Non-pigmented ciliary epithelial cell (primary cell): ENCODE data around the gene SRGAP2C.
"Not testable (repeated sequence)": the region's sequence is repeated elsewhere in the genome, so short reads cannot be mapped to it uniquely, and the experiment has no call there.

Source experiments
- DNase-seq: peaks from one replicate; pipeline ENCODE4 v3.0.0-alpha.2; 2010; ENCODE audit warnings: low read depth

Gene SRGAP2C

DNA sequence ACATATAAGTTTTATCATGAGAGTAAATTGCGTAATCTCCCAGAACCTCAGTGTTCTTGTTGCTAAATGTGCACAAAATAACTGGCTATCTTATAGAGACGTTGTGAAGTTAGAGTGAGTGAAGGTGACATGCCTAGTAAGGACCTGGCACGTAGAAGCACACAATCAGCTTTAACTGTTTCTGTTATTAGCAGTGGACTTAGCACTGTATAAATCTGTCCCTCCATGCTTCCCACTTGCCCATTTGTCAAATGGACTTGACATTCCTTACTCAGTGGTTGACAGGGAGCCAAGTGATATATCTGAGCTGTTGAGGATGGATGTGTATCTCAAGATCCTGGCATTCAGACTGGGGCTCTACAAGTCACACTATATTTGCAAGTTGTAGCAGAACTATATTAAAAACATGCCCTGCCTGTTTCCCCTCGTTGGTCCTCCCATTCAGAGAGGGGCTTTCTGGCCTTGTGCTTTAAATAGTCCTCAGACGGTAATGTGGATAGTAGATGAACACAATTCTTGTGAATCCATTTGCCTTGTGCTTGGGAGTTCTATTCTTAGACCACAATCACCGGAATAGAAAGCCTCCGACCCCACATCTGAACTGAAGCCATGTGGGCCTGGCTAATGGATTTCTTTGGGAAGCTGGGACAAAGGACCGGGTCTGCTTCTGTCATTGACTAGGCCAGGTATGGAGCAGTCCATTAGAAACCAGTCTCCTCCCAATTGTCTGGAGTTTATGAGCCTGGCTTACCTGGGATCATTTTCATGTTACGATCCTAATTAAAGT is 43.0 kb downstream of the SRGAP2C start:
- not testable (repeated sequence) for DNase-seq

GRCh38 chr1:121230636-121231035 is 45.9 kb downstream of the SRGAP2C start:
- DNase-seq, result not testable (repeated sequence)

GRCh38 chr1:121232445-121233125 is 47.8 kb downstream of the SRGAP2C start:
- not testable (repeated sequence) for DNase-seq

- DNase-seq, result not testable (repeated sequence)
Measured at GRCh38 chr1:121234090-121234759, 49.5 kb downstream of the SRGAP2C start.

- DNase-seq, result not testable (repeated sequence)
Measured at GRCh38 chr1:121238384-121238783, 53.6 kb downstream of the SRGAP2C start.

GRCh38 chr1:121243913-121244312 is 59.1 kb downstream of the SRGAP2C start:
- DNase-seq, result not testable (repeated sequence)

- DNase-seq, result not testable (repeated sequence)
Measured at GRCh38 chr1:121246399-121246798, 61.6 kb downstream of the SRGAP2C start.

- DNase-seq, result not testable (repeated sequence)
Measured at GRCh38 chr1:121252656-121253055, 67.9 kb downstream of the SRGAP2C start.

GRCh38 chr1:121254618-121255017 is 69.8 kb downstream of the SRGAP2C start:
- DNase-seq, result not testable (repeated sequence)

DNA sequence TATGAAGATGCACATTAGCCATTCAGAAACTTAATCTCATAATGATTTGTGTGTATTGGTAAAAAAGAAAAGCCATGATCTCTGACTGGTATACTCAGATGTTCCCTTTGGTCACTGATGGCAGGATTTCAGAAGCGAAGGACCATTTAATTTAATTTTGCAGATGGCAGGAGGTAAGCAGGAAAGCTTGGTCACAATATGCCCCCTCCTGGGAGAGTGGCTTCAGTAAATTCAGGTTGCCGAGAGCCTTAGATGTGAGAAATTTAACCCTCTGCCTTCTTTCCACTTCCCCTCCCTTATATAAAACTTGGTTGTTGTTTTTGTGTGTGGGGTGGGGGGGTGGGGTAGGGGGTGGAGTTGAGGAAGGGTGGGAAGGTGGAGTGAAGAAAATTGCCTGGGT is 72.9 kb downstream of the SRGAP2C start:
- not testable (repeated sequence) for DNase-seq

- not testable (repeated sequence) for DNase-seq
Measured at GRCh38 chr1:121258134-121258533, 73.4 kb downstream of the SRGAP2C start.

GRCh38 chr1:121260205-121260604 is 75.4 kb downstream of the SRGAP2C start:
- DNase-seq, result not testable (repeated sequence)

DNA sequence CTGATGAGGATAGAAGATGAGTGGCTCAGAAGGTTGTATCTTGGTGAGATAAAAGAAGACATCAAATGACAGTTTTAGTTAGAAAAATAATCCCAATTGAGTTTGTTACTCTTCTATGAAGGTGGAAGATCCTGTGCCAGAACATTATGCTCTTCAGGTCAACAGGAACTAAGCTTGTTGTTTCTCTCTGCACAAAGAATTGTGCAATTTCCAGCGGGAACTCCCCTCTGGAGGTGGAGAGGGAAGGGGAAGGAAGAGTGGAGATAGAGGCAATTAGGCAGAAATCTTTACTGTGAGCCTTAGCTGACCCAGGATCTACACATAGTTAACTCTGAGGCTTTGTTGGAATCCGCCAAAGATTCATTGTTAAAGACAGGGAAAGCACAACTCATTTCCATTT is 77.4 kb downstream of the SRGAP2C start:
- DNase-seq, result not testable (repeated sequence)

DNA sequence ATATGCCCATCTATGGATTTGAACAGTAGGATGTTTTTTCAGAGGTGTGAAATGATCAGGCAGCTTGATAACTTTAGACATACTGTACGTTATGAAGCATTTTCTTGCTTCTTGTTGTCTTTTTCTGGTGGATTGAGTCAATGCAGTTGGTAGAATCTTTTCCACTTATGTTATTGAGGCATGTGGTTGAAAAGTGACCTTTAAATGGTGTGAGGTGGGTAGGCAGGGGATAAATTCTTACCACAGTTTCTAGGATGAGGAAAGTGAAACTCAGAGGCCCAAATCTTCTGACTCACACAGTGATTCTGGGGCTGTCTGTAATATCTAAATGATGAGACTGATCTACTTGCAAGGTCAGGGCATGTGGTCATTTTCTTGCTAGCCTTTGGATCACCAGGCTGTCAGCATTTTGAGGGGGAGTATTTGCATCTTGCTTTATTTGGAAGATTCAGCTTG is 79.0 kb downstream of the SRGAP2C start:
- peak; percentile 26 for DNase-seq

DNA sequence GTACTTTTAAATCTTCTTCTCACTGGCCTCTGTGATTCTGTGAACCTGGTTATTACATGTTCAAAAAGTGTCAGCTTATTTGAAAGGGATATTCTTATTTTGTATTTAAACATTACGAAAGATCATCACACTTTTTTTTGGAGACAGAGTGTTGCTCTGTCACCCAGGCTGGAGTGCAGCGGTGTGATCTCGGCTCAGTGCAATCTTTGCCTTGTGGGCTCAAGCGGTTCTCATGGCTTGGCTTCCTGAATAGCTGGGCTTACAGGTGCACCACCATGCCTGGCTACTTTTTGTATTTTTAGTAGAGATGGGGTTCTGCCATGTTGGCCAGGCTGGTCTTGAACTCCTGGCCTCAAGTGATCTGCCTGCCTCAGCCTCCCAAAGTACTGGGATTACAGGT is 82.3 kb downstream of the SRGAP2C start:
- DNase-seq, result not testable (repeated sequence)

- DNase-seq, result not testable (repeated sequence)
Measured at GRCh38 chr1:121269309-121269708, 84.5 kb downstream of the SRGAP2C start.

GRCh38 chr1:121269973-121270372 is 85.2 kb downstream of the SRGAP2C start:
- not testable (repeated sequence) for DNase-seq

DNA sequence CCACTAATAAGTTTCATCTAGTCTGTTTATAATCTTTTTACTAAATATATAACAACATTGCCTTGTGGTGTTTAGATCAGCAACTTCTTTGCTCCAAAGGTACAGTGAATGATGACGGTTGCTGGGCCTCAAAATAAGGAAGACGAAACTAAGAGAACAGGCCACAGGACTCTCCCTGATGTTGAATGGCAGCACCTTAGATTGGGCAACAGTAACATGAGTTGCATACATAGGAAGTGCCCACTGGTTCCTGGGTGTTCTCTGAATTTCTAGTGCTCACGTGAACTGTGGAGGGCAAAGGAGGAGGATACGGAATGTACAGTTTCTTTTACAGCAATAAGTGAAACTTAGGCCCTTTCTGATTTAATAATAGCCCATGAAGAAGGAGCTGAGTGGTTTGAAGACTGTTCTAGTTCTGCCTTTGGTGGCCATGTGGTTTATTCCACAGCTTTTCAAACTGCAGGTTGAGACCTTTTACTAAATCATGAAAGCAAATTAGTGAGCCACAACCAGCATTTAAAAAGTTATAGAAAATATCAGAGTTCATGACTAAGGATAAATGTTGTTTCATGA is 86.5 kb downstream of the SRGAP2C start:
- DNase-seq, result not testable (repeated sequence)

GRCh38 chr1:121275435-121275834 is 90.7 kb downstream of the SRGAP2C start:
- not testable (repeated sequence) for DNase-seq

DNA sequence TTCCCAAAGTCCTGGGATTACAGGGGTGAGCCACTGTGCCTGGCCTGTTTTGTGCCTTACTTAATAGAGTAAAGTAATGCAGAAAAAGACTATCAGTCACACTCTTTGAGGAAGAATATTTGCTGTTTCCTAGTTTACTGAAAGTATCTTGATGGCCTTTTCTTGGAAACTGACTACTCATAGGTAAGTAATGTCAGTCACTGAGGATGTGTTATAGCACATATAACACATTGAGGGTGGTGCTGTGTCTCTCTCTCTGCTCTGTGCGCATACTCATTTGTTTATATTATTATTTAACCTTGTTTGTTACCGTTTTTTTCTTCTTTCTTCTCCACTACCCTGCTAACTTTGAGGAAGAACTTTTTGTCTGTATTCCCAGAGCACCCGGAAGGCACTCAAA is 93.4 kb downstream of the SRGAP2C start:
- DNase-seq, result not testable (repeated sequence)

- not testable (repeated sequence) for DNase-seq
Measured at GRCh38 chr1:121278777-121279547, 94.2 kb downstream of the SRGAP2C start.
